Left ventricle myocardium inferior (tissue), 1 donor: ENCODE data around the gene HM13. TPM values are rescaled to one million over a fixed set of nuclear protein-coding genes. Genes with fewer than 3 reads are reported as not detected.
"Not testable (repeated sequence)": the region's sequence is repeated elsewhere in the genome, so short reads cannot be mapped to it uniquely, and the experiment has no call there.

Source experiments
- DNase-seq: peaks from one replicate; pipeline ENCODE4 v3.0.0-alpha.2; 2020
- H3K27ac ChIP-seq: fragments of 200-600 bp; replicated peaks from 2 replicates; pipeline ENCODE4 v1.8.0; 2021
- H3K27me3 ChIP-seq: fragments of 200-600 bp; 2 replicates; pipeline ENCODE4 v1.8.0; 2021; ENCODE audit warnings: low read depth
- H3K36me3 ChIP-seq: fragments of 200-600 bp; 2 replicates; pipeline ENCODE4 v1.8.0; 2021
- H3K4me1 ChIP-seq: fragments of 200-600 bp; 2 replicates; pipeline ENCODE4 v1.8.0; 2021
- H3K4me3 ChIP-seq: fragments of 200-600 bp; 2 replicates; pipeline ENCODE4 v1.8.0; 2021; ENCODE audit warnings: mild to moderate bottlenecking, moderate library complexity
- H3K9me3 ChIP-seq: fragments of 200-600 bp; replicated peaks from 2 replicates; pipeline ENCODE4 v1.8.0; 2021
- intact Hi-C: fragments of 100-400 bp; cut with micrococcal nuclease; formaldehyde crosslinking; loops from one replicate; pipeline ENCODE4 v1.11.0; 2022
- total RNA-seq: library from RNA; stranded (reverse); fragmentation: NEBNext Ultra II Directional; extraction: Animal tissue kit (Norgen Biotek cat#: 25700); gene quantifications from one replicate; pipeline ENCODE4 v1.2.1, GENCODE V29; 2021
- TF ChIP-seq, protein P1 (sequence below): fragments of 200-600 bp; IDR thresholded peaks from 2 replicates; pipeline ENCODE4 v1.8.0; 2021; ENCODE audit warnings: antibody characterized with exemption, mild to moderate bottlenecking, borderline replicate concordance
- donor health status: DM: no; HTN: yes; CAD: no; lungs with severe emphysema.

The HM13 gene
- total RNA-seq, 1 donor from 2014 or later: 39.0 TPM

DNA sequence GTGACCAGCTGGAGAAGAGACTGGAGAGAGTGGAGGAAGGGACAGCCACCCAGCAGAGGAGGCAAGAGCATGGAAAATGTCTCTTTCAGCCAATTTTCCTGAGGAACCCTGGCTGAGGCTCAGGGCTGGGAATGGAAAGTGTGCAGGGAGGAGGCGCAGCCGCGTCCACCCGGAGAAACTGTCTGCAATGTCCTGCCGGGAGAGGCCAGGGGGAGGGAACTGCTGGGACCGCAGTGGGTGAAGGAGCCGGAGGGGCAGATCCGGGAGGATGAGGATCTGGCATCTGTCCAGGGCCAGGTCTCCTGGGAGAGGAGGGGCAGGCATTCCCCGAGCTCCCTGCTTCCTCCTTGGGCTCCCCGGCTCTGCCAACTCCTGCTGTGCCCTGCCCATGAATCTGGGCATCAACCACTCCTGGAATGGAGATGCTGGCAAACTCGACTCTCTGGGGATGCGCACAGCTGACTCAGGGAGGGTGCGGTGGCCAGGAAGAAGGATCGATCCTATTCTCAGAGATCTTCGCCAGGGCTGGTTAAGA, 17.4 kb upstream of the HM13 start:
- TF ChIP-seq, protein P1, sequence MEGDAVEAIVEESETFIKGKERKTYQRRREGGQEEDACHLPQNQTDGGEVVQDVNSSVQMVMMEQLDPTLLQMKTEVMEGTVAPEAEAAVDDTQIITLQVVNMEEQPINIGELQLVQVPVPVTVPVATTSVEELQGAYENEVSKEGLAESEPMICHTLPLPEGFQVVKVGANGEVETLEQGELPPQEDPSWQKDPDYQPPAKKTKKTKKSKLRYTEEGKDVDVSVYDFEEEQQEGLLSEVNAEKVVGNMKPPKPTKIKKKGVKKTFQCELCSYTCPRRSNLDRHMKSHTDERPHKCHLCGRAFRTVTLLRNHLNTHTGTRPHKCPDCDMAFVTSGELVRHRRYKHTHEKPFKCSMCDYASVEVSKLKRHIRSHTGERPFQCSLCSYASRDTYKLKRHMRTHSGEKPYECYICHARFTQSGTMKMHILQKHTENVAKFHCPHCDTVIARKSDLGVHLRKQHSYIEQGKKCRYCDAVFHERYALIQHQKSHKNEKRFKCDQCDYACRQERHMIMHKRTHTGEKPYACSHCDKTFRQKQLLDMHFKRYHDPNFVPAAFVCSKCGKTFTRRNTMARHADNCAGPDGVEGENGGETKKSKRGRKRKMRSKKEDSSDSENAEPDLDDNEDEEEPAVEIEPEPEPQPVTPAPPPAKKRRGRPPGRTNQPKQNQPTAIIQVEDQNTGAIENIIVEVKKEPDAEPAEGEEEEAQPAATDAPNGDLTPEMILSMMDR: no peak
- Histone ChIP-seq H3K36me3 (no peaks in the 10 kb centered on the region), H3K9me3 (no peaks in the 10 kb centered on the region), H3K27me3 (peaks cover 43% of the 10 kb centered on the region), H3K4me1 (peaks cover 25% of the 10 kb centered on the region), H3K27ac (peak overlapping the region; percentile 76), H3K4me3 (peak overlapping the region; percentile 14)
- DNase-seq: peak; percentile 82
- intact Hi-C loops: no loop called here

DNA sequence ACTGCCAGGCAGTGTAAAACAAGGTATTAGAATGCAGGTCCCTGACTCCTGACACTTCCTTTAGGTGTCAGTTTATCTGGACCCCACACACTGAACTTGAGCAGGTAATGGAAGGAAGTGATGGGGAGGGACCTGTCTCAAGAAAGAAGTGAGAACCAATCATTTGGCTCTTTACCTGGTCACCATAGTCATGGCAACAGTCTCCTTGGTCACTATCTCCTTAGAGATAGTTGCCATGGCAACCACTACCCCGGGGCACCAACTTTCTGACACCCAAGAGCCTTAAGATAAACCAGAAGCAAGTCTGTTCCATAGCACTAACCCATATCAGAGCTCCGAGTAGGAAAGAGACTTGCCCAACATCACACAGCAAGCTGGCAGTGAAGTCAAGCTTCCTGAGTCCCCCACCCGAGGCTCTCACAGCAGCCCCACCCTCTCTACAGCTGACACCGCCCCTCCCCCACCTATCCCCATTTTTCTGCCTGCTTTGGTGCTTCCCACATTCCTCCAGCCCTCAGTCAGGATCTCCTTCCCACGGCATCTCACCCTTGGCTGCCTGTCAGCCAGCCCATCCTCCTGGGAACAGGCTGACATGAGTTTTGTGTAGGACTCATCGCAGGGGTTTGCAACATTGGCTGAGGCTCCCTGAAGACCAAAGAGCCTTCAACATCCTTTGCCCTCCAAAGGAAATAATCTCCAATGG, 16.3 kb upstream of the HM13 start:
- peak overlapping the region; percentile 76 for H3K27ac ChIP-seq
- H3K27me3 ChIP-seq: peaks cover 43% of the 10 kb centered on the region
- no peaks in the 10 kb centered on the region for H3K36me3 ChIP-seq
- intact Hi-C loops: no loop called here
- DNase-seq: peak; percentile 65
- TF ChIP-seq, protein P1: no peak
- no peak overlapping the region for H3K4me3 ChIP-seq
- peaks cover 25% of the 10 kb centered on the region for H3K4me1 ChIP-seq
- H3K9me3 ChIP-seq: no peaks in the 10 kb centered on the region

DNA sequence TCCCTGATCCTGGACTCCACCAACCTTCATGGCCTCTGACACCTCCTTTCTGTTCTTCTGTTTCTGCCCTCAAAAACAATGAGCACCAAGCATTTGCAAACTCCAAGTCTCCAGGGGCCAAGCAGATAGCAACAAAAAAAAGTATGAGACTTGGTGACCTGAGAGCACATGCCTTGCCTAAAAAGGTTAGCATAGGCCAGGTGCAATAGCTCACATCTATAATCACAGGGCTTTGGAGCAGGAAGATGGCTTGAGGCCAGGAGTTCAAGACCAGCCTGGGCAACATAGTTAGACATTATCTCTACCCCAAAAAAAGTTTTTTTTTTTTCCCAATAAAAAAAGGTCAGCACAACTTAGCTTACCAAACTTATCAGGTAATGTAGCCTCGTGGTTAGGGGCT, 13.7 kb upstream of the HM13 start:
- intact Hi-C loops: loop anchor here (5.0 kb wide), 1 partner anchor 38 kb away; no protein-coding TSS in a partner anchor
- no peaks in the 10 kb centered on the region for H3K9me3 ChIP-seq
- no peak for DNase-seq
- H3K36me3 ChIP-seq: no peaks in the 10 kb centered on the region
- H3K27ac ChIP-seq: no peak overlapping the region
- H3K27me3 ChIP-seq: peaks cover 33% of the 10 kb centered on the region
- H3K4me1 ChIP-seq: peaks cover 25% of the 10 kb centered on the region
- no peak overlapping the region for H3K4me3 ChIP-seq
- TF ChIP-seq, protein P1: no peak

DNA sequence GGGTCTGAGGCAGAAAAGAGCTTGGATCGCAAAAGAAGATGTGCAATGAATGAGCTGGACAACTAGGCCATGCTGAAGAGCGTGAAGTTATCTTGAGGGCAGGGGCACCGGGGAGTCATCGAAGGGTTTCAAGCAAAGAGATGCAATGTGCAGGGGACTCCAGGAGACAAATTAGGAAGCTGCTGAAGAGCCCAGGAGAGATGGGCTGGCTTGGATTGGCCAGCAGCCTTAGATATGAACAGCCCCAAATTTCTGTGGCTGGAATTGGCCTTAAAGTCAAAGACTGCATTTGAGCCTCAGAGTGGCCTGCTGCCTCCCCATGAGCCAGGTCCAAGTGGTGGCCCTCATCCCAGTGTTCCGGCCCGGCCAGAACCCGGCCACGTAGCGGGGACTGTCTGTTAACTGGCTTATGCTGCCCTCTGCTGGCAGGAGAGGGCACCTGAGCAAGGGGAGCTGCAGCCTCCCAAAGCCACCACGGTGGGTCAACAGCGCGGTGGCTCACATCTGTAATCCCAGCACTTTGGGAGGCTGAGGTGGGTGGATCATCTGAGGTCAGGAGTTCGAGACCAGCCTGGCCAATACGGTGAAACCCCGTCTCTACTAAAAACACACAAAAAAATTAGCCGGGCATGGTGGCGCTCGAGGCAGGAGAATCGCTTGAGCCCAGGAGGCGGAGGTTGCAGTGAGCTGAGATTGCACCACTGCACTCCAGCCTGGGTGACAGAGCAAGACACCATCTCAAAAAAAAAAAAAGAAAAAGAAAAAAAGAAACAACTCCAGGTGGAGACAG, 11.2 kb upstream of the HM13 start:
- not testable (repeated sequence) for H3K4me3 ChIP-seq, H3K9me3 ChIP-seq, H3K36me3 ChIP-seq, H3K4me1 ChIP-seq, H3K27ac ChIP-seq
- H3K27me3 ChIP-seq: peaks cover 28% of the 10 kb centered on the region
- TF ChIP-seq, protein P1: peak; percentile 98
- peak; percentile 87 for DNase-seq
- intact Hi-C loops: loop anchor here (5.0 kb wide), 1 partner anchor 41 kb away; no protein-coding TSS in a partner anchor

DNA sequence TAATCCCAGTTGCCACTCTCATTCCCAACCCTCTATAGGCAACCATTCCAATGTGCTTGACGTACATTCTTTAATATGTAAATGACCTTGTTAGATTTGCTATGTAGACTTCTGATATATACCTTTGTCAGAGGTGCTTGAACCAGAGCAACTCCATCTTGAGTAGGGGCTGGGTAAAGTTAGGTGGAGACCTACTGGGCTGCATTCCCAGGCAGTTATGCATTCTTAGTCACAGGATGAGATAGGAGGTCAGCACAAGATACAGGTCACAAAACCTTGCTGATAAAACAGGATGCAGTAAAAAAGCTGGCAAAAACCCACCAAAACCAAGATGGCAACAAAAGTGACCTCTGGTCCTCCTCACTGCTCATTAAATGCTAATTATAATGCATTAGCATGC, 8.3 kb upstream of the HM13 start:
- H3K4me1 ChIP-seq: no peaks in the 10 kb centered on the region
- TF ChIP-seq, protein P1: no peak
- intact Hi-C loops: no loop called here
- no peaks in the 10 kb centered on the region for H3K36me3 ChIP-seq
- H3K4me3 ChIP-seq: no peak overlapping the region
- no peak for DNase-seq
- peaks cover 31% of the 10 kb centered on the region for H3K27me3 ChIP-seq
- no peak overlapping the region for H3K27ac ChIP-seq
- H3K9me3 ChIP-seq: peaks cover 8% of the 10 kb centered on the region
